ENCODE data around the gene ZNF878.

ZNF878 gene

GRCh38 chr19:12034620-12035019, 18.1 kb downstream of the ZNF878 start:
- DNase-seq: no peak

GRCh38 chr19:12034198-12034597, 18.6 kb downstream of the ZNF878 start:
- DNase-seq: no peak

DNA sequence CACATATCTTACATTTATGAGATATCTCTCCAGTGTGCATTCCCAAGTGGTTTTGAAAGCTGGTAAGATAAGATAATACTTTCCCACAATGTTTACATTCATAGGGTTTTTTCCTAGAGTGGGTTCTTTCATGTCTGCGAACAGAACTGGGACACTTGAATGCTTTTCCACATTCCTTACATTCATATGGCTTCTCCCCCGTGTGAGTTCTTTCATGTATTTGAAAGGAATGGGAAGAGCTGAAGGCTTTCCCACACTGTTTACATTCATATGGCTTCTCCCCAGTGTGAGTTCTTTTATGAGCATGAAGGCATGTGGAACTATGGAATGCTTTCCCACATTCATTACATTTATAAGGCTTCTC, 37.0 kb downstream of the ZNF878 start:
- DNase-seq: no peak

- DNase-seq: no peak
Observed at GRCh38 chr19:12015015-12015752, 37.6 kb downstream of the ZNF878 start.

GRCh38 chr19:12000152-12000981, 52.4 kb downstream of the ZNF878 start:
- no peak for DNase-seq

DNA sequence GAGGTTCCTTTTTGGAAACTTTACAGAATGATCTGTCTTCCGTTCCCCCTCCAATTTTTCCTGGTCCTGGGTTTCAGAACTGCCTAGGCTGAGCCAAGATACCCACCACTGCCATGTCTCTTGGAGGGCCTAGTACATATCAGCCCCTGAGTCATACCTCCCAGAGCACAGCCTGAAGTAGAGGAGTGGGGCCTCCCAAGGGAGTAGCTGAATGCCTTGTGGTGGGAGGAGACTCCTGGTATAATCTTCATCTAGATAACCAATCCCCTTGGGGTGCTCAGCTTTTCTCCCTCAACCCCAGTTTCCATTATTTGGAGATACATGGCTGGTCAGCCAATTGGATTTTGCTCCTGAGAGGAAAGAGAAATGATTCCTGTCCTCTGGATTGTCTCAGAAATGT, 57.6 kb downstream of the ZNF878 start:
- DNase-seq: no peak

Measured in inflammatory macrophage treated with lipopolysaccharide for 4 hours (primary cell).